Chondrocyte (in vitro differentiated cells): ENCODE results near the gene ANP32E. TPM values are rescaled to one million over a fixed set of nuclear protein-coding genes. Genes with fewer than 3 reads are reported as not detected.

Experiments
- DNase-seq: peaks from one replicate; pipeline ENCODE4 v3.0.0; 2021; ENCODE audit warnings: mixed read lengths, low spot score
- H3K27ac Mint-ChIP-seq: one replicate; pipeline ENCODE4 v1.8.0; 2021; ENCODE audit warnings: mild to moderate bottlenecking, moderate library complexity, mixed read lengths; ENCODE audit not compliant: unreplicated experiment
- H3K27me3 Mint-ChIP-seq: 2 replicates; pipeline ENCODE4 v1.8.0; 2021; ENCODE audit warnings: low read depth, mixed read lengths
- H3K36me3 Mint-ChIP-seq: 2 replicates; pipeline ENCODE4 v1.8.0; 2021; ENCODE audit warnings: low read depth, mixed read lengths
- H3K4me1 Mint-ChIP-seq: 2 replicates; pipeline ENCODE4 v1.8.0; 2021; ENCODE audit warnings: low read depth, mild to moderate bottlenecking, mixed read lengths
- H3K4me3 Mint-ChIP-seq: one replicate; pipeline ENCODE4 v1.8.0; 2021; ENCODE audit warnings: mild to moderate bottlenecking, moderate library complexity, mixed read lengths; ENCODE audit not compliant: unreplicated experiment
- H3K9me3 Mint-ChIP-seq: 2 replicates; pipeline ENCODE4 v1.8.0; 2021; ENCODE audit warnings: low read depth, mixed read lengths
- total RNA-seq: library from RNA; stranded (reverse); gene quantifications from 3 replicates; pipeline ENCODE4 v1.2.1, GENCODE V29; 2021
- TF ChIP-seq, protein P1 (sequence below): fragments of 200-600 bp; sonication (generic); IDR thresholded peaks from 2 replicates; pipeline ENCODE4 v1.5.0; 2021; ENCODE audit warnings: antibody characterized with exemption, mild to moderate bottlenecking, moderate library complexity

The ANP32E gene
- total RNA-seq, 1 donor from 2014 or later = 34.5 TPM

DNA sequence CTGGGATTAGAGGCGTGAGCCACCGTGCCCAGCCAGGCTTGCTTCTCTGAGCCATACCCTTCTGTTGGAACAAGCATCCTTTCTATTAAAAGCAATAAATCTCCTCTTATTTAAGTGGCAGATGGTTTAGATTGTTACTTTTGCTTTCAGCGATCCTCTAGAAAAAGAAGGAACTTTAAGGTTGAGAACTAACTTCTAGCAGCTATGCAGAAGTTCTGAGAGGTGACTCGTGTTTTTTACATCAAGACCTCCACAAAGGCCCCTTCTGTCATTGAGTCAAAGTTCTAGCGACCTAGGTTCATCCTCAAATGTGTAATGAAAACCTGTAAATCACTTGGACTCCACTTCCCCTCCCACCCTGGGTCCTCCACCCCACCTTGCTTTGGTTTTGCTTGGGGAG lies 55.4 kb downstream of the ANP32E start:
- H3K4me3 Mint-ChIP-seq = no peak overlapping the region
- no peak for DNase-seq
- H3K27ac Mint-ChIP-seq = no peak overlapping the region
- TF ChIP-seq, protein P1, sequence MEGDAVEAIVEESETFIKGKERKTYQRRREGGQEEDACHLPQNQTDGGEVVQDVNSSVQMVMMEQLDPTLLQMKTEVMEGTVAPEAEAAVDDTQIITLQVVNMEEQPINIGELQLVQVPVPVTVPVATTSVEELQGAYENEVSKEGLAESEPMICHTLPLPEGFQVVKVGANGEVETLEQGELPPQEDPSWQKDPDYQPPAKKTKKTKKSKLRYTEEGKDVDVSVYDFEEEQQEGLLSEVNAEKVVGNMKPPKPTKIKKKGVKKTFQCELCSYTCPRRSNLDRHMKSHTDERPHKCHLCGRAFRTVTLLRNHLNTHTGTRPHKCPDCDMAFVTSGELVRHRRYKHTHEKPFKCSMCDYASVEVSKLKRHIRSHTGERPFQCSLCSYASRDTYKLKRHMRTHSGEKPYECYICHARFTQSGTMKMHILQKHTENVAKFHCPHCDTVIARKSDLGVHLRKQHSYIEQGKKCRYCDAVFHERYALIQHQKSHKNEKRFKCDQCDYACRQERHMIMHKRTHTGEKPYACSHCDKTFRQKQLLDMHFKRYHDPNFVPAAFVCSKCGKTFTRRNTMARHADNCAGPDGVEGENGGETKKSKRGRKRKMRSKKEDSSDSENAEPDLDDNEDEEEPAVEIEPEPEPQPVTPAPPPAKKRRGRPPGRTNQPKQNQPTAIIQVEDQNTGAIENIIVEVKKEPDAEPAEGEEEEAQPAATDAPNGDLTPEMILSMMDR = no peak
- no peaks in the 10 kb centered on the region for H3K27me3 Mint-ChIP-seq
- no peaks in the 10 kb centered on the region for H3K36me3 Mint-ChIP-seq
- no peaks in the 10 kb centered on the region for H3K9me3 Mint-ChIP-seq
- peaks cover 4% of the 10 kb centered on the region for H3K4me1 Mint-ChIP-seq

DNA sequence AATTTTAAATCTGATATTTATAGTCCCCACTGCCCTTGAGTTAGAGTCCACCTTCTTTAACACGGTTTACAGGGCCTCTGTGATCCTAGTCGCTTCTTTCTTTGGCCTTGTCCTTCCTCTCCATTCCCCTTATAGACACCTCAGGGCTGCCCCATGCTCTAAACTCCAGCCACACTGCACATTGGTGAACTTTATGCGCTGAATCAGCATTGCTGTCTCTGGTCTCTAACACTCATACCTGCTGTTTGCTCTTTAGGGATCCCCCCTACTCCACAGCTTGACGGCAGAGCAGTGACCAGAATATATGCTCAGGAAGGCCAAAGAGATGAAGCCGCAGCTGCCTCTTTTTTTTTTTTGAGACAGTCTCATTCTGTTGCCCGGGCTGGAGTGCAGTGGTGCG lies 56.0 kb downstream of the ANP32E start:
- Mint-ChIP-seq H3K36me3 (no peaks in the 10 kb centered on the region), H3K27ac (no peak overlapping the region), H3K9me3 (no peaks in the 10 kb centered on the region), H3K4me3 (no peak overlapping the region), H3K27me3 (no peaks in the 10 kb centered on the region), H3K4me1 (peaks cover 4% of the 10 kb centered on the region)
- TF ChIP-seq, protein P1 = no peak
- no peak for DNase-seq

DNA sequence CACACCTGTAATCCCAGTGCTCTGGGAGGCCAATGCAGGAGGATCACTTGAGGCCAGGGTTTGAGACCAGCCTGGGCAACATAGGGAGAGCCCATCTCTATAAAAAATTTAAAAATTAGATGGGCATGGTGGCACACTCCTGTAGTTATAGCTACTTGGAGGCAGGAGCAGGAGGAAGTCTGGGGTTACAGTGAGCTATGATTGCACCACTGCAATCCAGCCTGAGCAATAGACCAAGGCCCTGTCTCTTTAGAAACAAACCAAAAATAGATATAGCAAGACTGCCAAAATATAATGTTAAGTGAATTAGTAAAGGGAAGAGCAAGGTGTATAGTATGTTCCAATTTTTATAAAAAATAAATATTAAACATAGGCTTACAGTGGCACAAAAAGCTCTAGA lies 57.4 kb downstream of the ANP32E start:
- Mint-ChIP-seq H3K9me3 (no peaks in the 10 kb centered on the region), H3K27ac (no peak overlapping the region), H3K27me3 (no peaks in the 10 kb centered on the region), H3K4me1 (no peaks in the 10 kb centered on the region), H3K4me3 (no peak overlapping the region), H3K36me3 (no peaks in the 10 kb centered on the region)
- TF ChIP-seq, protein P1 = no peak
- no peak for DNase-seq

DNA sequence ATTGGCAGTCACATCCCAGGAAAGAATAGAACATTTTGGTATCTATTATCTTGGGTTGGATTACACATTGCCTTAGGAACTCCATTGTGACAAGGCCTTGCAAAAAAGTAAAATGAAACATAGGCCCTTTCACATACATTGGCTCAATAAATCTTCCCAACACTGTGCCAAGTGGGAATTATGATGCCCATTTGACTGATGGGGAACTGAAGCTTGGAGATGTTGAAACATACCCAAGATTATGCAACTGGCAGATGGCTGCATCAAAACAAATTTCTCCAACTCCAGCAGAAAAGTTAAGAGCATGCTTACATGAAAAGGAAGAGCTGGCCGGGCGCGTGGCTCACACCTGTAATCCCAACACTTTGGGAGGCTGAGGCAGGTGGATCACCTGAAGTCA lies 59.3 kb downstream of the ANP32E start:
- H3K4me3 Mint-ChIP-seq = no peak overlapping the region
- TF ChIP-seq, protein P1 = no peak
- H3K9me3 Mint-ChIP-seq = no peaks in the 10 kb centered on the region
- peaks cover 15% of the 10 kb centered on the region for H3K4me1 Mint-ChIP-seq
- H3K27ac Mint-ChIP-seq = no peak overlapping the region
- H3K27me3 Mint-ChIP-seq = no peaks in the 10 kb centered on the region
- no peak for DNase-seq
- no peaks in the 10 kb centered on the region for H3K36me3 Mint-ChIP-seq

DNA sequence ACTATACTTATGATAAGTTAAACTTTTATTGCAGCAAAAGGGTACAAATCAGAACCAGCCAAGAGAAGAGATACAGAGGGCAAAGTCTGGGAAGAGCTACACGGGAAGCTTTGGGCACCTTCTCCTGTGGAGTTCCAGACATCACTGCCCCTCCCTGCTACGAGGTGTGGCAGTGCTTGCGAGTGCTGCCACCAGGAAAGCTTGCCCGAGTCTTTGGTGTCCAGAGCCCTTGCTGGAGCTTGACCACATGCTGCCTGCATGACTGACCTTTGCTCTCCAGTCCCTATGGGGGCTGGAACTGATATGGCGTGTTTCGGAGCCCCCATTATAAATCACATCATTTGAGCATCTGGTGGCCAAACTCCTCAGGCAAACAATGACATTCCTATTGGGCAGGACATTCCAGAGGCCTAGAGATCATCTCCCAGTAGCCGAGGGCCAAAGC lies 62.7 kb downstream of the ANP32E start:
- Mint-ChIP-seq H3K36me3 (no peaks in the 10 kb centered on the region), H3K4me1 (peaks cover 22% of the 10 kb centered on the region), H3K9me3 (no peaks in the 10 kb centered on the region), H3K4me3 (no peak overlapping the region), H3K27me3 (no peaks in the 10 kb centered on the region), H3K27ac (no peak overlapping the region)
- DNase-seq = no peak
- TF ChIP-seq, protein P1 = no peak
